RWPE2 (cell line): Measurements from ENCODE around the gene KIF11.

ENCODE experiments used
- ATAC-seq: fragments of 200-7000 bp; cut with Tn5 transposase; 3 replicates; pipeline ENCODE4 v1.9.1; 2021; ENCODE audit warnings: low read depth
- DNase-seq: peaks from one replicate; pipeline ENCODE4 v3.0.0-alpha.2; 2020; ENCODE audit warnings: low spot score
- H3K27ac ChIP-seq: fragments of 450-650 bp; 2 replicates; pipeline ENCODE4 v1.5.1; 2017; ENCODE audit warnings: mild to moderate bottlenecking; ENCODE audit not compliant: poor library complexity, severe bottlenecking
- H3K27me3 ChIP-seq: fragments of 250-450 bp; sonication (Bioruptor Pico); 2 replicates; pipeline ENCODE4 v1.5.1; 2021; ENCODE audit warnings: mild to moderate bottlenecking, moderate library complexity; ENCODE audit not compliant: insufficient read depth, poor library complexity, severe bottlenecking
- H3K36me3 ChIP-seq: fragments of 250-450 bp; sonication (Bioruptor Pico); 2 replicates; pipeline ENCODE4 v1.5.1; 2020; ENCODE audit warnings: low read depth, mild to moderate bottlenecking, moderate library complexity
- H3K4me1 ChIP-seq: fragments of 250-450 bp; sonication (Bioruptor Pico); 2 replicates; pipeline ENCODE4 v1.5.1; 2021; ENCODE audit warnings: mild to moderate bottlenecking, moderate library complexity; ENCODE audit not compliant: insufficient read depth, poor library complexity, severe bottlenecking
- H3K4me3 ChIP-seq: fragments of 250-450 bp; sonication (Bioruptor Pico); 2 replicates; pipeline ENCODE4 v1.5.1; 2021; ENCODE audit warnings: mild to moderate bottlenecking, moderate library complexity; ENCODE audit not compliant: severe bottlenecking
- H3K9me3 ChIP-seq: fragments of 250-450 bp; sonication (Bioruptor Pico); 2 replicates; pipeline ENCODE4 v1.5.1; 2021; ENCODE audit warnings: mild to moderate bottlenecking, moderate library complexity; ENCODE audit not compliant: severe bottlenecking
- CTCF ChIP-seq: fragments of 450-650 bp; IDR thresholded peaks from one replicate; pipeline ENCODE4 v1.5.1; 2017; ENCODE audit warnings: mild to moderate bottlenecking, moderate library complexity; ENCODE audit not compliant: poor library complexity, severe bottlenecking

KIF11 gene

GRCh38 chr10:92592761-92593618 lies at the start of gene KIF11:
Gene KIF11 (plus strand): TSS chr10:92593130. CDS start chr10:92593376, 246 bp downstream.
- ATAC-seq (peak; percentile 85), DNase-seq (peak; percentile 97)
- peaks cover 12% of the 10 kb centered on the region for H3K36me3 ChIP-seq
- no peaks in the 10 kb centered on the region for H3K27me3 ChIP-seq
- no peak for TF ChIP-seq CTCF
- H3K9me3 ChIP-seq, result no peaks in the 10 kb centered on the region
- H3K4me1 ChIP-seq, result peaks cover 13% of the 10 kb centered on the region
- H3K27ac ChIP-seq, result peak within 1 kb of the TSS; percentile 86
- peak within 1 kb of the TSS; percentile 75 for H3K4me3 ChIP-seq

GRCh38 chr10:92544296-92544695 lies 48.6 kb upstream of the KIF11 start:
- Histone ChIP-seq H3K9me3 (no peaks in the 10 kb centered on the region), H3K27me3 (no peaks in the 10 kb centered on the region), H3K27ac (no peak overlapping the region), H3K4me3 (no peak overlapping the region), H3K4me1 (no peaks in the 10 kb centered on the region), H3K36me3 (0 out of 2 replicates have a peak, but pooled peaks cover 3% of the 10 kb centered on the region)
- no peak for ATAC-seq
- TF ChIP-seq CTCF, result no peak
- no peak for DNase-seq

GRCh38 chr10:92545556-92545955 lies 47.4 kb upstream of the KIF11 start:
- no peaks in the 10 kb centered on the region for H3K4me1 ChIP-seq
- no peak for ATAC-seq
- no peak overlapping the region for H3K27ac ChIP-seq
- no peak for DNase-seq
- peaks cover 7% of the 10 kb centered on the region; the same call in 1 of the 2 replicates for H3K36me3 ChIP-seq
- no peaks in the 10 kb centered on the region for H3K9me3 ChIP-seq
- H3K4me3 ChIP-seq, result no peak overlapping the region
- H3K27me3 ChIP-seq, result no peaks in the 10 kb centered on the region
- no peak for TF ChIP-seq CTCF

- no peak for DNase-seq
- no peak for ATAC-seq
- Histone ChIP-seq H3K4me3 (no peak overlapping the region), H3K36me3 (peaks cover 7% of the 10 kb centered on the region; the same call in 1 of the 2 replicates), H3K4me1 (no peaks in the 10 kb centered on the region), H3K27me3 (no peaks in the 10 kb centered on the region), H3K9me3 (no peaks in the 10 kb centered on the region), H3K27ac (no peak overlapping the region)
- TF ChIP-seq CTCF, result no peak
Measured at GRCh38 chr10:92547676-92548075, 45.3 kb upstream of the KIF11 start.

GRCh38 chr10:92550924-92551323 lies 42.0 kb upstream of the KIF11 start:
- ATAC-seq, result no peak
- Histone ChIP-seq H3K9me3 (peaks cover 5% of the 10 kb centered on the region), H3K27me3 (no peaks in the 10 kb centered on the region), H3K36me3 (peaks cover 30% of the 10 kb centered on the region), H3K4me3 (no peak overlapping the region), H3K27ac (no peak overlapping the region), H3K4me1 (no peaks in the 10 kb centered on the region)
- TF ChIP-seq CTCF, result no peak
- no peak for DNase-seq
